Measurements from ENCODE around the gene ZMIZ1.

The ZMIZ1 gene, protein sequence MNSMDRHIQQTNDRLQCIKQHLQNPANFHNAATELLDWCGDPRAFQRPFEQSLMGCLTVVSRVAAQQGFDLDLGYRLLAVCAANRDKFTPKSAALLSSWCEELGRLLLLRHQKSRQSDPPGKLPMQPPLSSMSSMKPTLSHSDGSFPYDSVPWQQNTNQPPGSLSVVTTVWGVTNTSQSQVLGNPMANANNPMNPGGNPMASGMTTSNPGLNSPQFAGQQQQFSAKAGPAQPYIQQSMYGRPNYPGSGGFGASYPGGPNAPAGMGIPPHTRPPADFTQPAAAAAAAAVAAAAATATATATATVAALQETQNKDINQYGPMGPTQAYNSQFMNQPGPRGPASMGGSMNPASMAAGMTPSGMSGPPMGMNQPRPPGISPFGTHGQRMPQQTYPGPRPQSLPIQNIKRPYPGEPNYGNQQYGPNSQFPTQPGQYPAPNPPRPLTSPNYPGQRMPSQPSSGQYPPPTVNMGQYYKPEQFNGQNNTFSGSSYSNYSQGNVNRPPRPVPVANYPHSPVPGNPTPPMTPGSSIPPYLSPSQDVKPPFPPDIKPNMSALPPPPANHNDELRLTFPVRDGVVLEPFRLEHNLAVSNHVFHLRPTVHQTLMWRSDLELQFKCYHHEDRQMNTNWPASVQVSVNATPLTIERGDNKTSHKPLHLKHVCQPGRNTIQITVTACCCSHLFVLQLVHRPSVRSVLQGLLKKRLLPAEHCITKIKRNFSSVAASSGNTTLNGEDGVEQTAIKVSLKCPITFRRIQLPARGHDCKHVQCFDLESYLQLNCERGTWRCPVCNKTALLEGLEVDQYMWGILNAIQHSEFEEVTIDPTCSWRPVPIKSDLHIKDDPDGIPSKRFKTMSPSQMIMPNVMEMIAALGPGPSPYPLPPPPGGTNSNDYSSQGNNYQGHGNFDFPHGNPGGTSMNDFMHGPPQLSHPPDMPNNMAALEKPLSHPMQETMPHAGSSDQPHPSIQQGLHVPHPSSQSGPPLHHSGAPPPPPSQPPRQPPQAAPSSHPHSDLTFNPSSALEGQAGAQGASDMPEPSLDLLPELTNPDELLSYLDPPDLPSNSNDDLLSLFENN

GRCh38 chr10:79068562-79069324 lies at the start of gene ZMIZ1:
ZMIZ1 (plus strand) TSS chr10:79068966; CDS start chr10:79201633, 132,667 bp downstream.
- no peak for FAIRE-seq

DNA sequence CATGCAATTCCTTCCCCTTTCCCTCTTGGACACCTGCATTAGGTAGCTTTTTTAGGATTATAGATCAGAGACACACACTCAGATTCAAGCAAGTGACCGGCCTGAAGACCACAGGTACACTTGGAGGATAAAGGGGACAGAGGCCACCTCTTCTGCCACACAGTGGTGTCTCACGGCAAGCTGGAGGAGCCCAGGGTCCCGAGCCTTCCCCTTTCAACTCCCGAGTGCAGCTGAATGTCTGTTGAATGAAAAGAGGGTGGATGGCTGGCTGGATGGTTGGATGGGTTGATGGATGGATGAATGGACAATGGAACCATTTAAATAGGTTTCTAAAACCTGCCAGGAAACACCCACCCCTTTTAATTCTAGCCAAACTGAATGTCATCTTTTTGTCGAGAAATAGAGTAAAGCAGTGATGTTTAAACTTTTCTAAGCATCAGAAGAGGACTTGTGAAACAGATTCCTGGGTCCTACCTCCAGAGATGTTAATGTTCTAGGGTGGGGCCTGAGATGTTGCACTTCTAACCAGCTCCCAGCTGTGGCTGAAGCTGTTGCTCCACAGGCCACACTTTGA lies 49.2 kb upstream of the ZMIZ1 start:
- FAIRE-seq, result no peak

GRCh38 chr10:79020015-79020491 lies 48.7 kb upstream of the ZMIZ1 start:
- FAIRE-seq, result no peak

DNA sequence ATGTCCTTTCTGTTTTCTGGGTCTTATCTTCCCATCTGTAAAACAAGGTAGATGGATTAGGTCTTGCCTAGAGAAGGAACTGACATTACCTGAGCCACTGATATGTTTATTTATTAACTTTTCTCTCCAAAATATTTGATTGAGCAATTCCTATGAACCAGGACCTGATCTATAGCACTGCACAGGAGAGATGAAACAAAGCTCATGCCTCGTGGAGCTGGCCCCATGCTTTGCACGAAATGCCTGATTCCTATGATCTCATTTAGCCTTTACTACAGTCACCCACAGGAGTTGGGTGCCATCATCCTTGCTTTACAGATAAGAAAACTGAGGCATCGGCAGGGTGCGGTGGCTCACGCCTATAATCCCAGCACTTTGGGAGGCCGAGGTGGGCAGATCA lies 48.2 kb upstream of the ZMIZ1 start:
- FAIRE-seq, result no peak

DNA sequence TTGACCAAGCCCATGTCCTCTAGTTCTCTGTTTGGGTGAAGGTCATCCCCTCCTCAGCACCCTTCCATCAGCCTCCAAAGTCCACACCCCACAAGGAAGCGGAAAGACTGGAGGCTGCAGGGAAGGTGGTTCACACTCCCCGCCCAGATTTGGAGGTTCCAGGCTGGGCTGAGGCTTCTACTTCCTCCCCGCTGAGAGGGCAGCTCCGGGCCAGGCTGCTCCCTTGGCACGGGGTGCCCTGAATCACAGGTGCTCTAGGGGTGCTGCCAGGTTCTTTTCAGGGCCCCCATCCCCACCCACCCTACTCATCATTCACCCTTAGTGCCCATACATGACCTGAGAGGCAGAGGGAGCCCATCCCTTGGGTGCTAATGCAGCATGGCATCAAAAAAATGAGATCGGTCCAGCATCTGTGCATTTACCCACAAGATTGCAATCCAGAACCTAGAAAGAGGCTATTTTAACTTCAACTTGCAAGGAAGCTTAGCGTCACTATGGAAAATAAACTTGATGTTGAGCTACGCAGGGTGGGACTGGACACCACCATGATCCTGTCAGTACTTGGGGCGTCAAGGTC lies 47.3 kb upstream of the ZMIZ1 start:
- FAIRE-seq, result no peak

DNA sequence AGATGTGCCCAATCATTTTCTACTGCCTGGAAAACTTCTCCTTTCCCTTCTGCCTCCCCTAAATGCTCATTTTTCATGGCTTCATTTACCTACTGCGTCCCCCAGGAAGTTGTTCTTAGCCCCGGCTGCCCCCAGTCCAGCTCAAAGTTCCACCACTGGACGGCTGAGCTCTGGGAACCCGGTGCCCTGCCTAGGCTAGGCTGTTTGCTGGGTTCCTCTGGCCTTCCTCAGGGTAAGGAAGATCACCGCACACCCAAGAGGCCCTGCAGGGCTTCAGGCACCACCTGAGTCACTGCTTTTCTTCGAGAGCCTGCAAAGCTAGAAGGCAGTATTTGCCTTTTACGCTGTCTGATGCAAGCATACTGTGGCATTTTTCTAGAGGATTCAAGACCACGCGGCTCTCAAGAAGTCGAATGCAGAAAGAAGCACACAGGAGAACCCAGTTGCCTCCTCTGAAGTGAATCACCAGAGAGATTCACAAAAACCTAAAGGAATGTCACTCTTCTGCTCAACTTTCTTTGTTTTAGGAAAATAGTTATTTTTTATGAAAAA lies 46.7 kb upstream of the ZMIZ1 start:
- no peak for FAIRE-seq

DNA sequence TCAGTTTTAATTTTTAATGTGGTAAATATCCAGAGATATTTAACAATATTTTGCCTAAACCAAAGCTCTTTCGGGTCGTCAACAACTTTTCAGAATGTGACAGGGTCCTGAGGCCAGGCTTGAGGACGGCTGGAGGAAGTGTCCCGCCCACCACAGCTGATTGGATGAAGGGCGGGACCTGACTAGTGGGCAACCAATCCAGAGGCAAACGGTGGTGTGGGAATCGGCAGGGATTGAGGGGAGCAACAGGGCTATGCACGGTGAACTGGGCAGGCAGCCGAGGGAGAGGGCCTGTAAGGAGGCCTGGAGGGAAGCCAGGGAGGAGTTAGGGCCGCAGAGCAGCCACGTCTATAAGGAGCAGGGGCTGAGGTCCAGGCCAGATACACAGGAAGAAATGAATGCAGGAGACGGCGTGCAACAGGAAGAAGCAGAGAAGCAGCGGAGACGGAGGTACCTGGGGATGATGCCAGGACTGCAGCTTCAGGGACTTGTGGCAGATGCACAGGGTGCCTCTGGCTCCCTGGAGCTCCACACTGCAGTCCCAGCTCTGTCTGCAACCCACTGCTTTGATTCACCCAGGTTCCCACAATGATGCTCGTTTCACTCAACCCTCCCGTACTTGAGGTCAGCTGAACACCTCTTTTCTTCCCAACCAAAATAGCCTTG lies 46.1 kb upstream of the ZMIZ1 start:
- FAIRE-seq, result no peak

DNA sequence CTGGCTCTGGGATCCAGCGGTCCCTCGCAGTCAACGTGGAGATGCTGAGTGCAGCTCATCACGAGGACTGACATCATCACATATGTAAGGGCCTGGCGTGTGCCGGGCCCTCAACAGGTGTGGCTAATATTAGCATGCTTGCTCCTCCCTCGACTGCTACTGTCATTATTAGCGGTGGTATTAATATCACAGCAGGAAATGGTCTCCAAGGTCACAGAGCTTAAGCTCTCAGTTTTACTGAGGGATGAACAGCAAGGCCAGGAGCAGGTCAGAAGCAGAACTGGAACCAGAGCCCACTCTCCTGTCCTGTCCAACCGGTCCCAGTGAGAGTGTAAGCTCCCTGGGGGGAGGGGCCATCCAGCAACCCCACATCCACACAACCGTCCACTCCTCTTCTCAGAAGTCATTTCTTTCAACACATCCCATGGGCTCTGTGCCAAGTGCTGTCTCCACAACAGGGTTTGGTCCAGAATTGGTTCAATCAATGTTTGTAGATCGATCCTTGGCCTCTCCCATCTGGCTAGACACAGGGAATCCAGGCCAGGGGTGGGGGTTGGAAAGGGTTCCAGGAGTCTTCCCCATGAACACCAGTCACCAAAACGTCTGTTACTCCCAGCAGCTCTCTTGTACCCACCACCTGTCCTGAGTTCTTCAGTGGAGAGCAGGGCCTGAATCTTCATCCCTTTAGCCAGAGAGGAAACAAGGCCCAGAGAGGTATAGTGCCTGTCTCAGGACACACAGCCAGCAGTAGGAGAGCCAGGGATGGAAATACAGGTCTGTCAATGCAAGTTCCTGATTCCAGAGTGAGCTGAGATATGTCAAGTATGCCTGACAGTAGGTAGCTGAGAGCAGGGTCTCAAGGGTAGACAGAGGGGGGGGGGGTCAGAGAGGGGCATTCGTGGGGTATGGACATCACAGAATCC lies 45.3 kb upstream of the ZMIZ1 start:
- no peak for FAIRE-seq

DNA sequence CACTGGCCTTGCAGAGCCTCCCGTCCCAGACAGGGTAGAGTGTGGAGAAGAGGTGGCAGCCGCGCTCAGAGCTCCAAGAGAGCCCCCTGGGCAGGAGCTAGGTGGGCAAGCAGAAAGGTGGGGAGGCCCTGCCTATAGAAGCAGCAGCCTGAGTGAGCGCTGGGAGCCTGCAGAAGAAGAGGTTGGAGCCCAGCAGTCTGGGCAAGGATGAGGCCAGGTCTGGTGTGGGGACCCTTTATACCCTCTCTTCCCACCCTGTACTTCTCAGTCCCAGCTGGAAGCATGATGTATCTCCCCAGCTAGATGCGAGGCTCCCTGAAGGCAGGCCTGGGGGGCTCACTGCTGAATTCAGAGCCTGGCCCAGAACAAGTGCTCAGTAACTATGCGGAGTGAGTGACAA lies 44.5 kb upstream of the ZMIZ1 start:
- no peak for FAIRE-seq

DNA sequence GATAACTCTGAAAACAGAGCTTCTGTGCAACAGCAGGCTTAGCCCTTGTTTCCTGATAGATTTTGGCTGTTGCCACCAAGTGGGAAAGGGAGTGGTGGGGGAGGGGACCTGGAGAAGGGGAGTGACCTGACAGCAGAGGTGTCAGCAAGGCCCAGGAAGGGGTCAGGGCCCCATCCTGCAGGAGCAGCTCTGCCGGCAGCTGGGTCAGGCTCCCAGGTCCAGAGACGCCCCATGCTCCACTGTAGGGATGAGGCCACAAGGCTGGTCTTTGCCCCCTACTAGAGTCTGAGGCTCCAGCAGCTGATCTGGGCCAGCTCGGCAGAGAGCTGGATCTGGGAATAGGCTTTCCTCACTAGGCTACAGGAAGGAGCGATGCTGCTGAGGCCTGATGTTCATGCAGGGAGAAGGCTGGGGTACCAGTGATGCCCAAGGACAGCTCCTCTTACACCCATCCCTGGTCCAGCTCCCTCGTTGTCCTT lies 44.0 kb upstream of the ZMIZ1 start:
- FAIRE-seq, result no peak

- FAIRE-seq, result no peak
Measured at GRCh38 chr10:79025199-79025832, 43.5 kb upstream of the ZMIZ1 start.

- FAIRE-seq, result no peak
Measured at GRCh38 chr10:79026341-79026761, 42.4 kb upstream of the ZMIZ1 start.

DNA sequence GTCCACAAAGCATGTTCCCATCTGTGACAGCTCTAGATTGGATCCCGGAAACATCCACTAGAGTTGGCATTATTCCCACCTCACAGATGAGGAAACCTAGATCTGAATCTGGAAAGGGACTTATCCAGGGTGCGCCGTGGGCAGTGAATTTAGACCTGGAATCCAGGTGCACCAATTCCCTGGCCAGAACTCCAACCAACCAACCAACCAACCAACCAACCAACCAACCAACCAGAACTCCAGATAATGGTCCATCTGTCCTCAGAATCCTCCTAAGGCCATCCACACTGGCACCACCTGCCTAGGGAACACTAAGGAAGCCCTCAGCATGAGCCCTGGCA lies 42.0 kb upstream of the ZMIZ1 start:
- FAIRE-seq, result no peak

GRCh38 chr10:79027147-79028055 lies 41.4 kb upstream of the ZMIZ1 start:
- no peak for FAIRE-seq

DNA sequence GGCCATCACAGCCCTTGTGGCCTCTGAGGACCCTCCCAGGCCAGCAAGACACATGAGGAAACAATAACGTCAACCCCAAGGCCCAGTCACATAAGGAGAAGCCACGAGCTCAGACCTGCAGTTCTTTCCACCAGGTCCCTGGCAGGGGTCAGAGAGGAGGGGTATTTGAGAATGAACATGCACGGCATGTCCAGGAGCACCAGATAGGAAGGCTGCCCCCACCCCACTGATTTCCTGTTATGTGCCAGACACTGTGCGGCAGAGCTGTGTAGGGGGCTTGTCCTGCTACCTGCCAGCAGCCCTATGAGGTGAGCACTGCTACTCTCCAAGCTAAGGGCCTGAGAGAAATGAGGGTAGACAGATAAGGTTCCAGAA lies 40.7 kb upstream of the ZMIZ1 start:
- no peak for FAIRE-seq

GRCh38 chr10:79028451-79029010 lies 40.2 kb upstream of the ZMIZ1 start:
- FAIRE-seq, result no peak

DNA sequence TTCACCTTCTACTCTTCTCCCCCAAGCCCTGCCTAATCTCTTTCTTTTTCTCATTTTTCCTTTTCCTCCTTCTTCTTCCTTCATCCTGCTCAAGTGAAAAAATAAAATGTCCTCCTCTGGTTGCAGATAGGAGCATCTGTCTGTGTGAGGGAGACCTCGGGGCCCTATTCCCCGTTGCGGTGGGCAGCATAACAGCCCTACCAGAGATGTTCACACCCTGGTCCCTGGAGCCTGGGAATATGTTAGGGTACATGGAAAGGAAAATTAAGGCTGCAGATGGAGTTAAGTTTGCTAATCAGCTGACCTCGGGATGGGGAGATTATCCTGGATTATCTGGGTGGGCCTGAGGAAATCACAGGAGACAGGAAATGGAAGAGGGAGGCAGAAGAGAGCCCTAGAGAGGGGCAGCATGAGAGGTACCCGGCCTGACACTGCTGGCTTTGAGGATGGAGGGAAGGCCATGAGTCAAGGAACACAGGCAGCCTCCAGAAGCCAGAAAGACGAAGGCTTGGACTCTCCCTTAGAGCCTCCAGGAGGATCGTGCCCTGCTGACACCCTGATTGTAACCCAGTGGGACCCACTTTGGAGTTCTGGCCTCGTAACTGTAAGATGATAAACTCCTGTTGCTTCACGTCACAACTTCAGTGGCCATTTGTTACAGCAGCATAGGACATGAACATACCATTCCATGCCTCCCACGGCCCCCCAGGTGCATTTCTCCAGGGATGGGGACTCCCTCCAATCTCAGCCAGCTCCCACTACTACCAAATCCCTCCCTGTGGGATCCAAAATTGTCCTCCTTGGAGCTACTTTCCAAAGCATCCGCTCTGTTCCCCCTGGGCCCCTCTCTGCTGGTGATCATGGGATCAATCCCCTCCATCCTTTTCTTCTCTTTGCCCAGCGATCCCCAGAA lies 39.0 kb upstream of the ZMIZ1 start:
- FAIRE-seq, result no peak
